Stimulated activated naive CD8-positive, alpha-beta T cell treated with anti-CD3 and anti-CD28 coated beads, Interleukin-15, Interleukin-2, amounts not matched to agents 100 ng/mL and 50 ng/mL, for 24 hours (primary cell): ENCODE results near the gene AJAP1.

Source experiments
- H3K27ac Mint-ChIP-seq: one replicate; pipeline ENCODE4 v1.8.0; 2021; ENCODE audit warnings: mild to moderate bottlenecking, mixed read lengths
- H3K27me3 Mint-ChIP-seq: one replicate; pipeline ENCODE4 v1.8.0; 2021; ENCODE audit warnings: mixed read lengths
- H3K36me3 Mint-ChIP-seq: one replicate; pipeline ENCODE4 v1.8.0; 2021; ENCODE audit warnings: low read depth, mixed read lengths
- H3K4me1 Mint-ChIP-seq: one replicate; pipeline ENCODE4 v1.8.0; 2021; ENCODE audit warnings: low read depth, mixed read lengths
- H3K4me3 Mint-ChIP-seq: one replicate; pipeline ENCODE4 v1.8.0; 2021; ENCODE audit warnings: mild to moderate bottlenecking, mixed read lengths
- H3K9me3 Mint-ChIP-seq: one replicate; pipeline ENCODE4 v1.8.0; 2021; ENCODE audit warnings: mixed read lengths

The AJAP1 gene

DNA sequence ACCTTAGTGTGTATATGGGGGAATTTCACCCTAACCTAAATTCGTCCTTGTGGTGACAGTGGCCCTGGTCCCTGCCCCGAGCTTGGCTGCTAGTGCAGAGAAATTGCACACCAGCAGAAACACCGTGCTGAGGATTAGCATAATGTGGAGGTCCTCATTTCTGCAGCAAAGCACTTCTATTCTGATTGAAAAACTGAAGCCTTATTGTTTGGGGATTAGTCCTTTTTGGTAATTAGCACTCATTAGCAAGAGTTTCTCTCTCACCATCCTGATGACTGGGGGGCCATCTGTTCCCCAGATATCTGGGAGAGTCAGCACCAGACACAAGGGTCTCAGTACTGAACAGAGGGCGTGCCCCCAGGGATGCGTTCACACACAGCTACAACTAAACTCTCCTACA is 55.2 kb downstream of the AJAP1 start:
- Mint-ChIP-seq H3K27me3 (peaks cover 20% of the 10 kb centered on the region), H3K9me3 (no peaks in the 10 kb centered on the region), H3K4me1 (peaks cover 4% of the 10 kb centered on the region), H3K36me3 (no peaks in the 10 kb centered on the region), H3K4me3 (no peak overlapping the region), H3K27ac (no peak overlapping the region)

DNA sequence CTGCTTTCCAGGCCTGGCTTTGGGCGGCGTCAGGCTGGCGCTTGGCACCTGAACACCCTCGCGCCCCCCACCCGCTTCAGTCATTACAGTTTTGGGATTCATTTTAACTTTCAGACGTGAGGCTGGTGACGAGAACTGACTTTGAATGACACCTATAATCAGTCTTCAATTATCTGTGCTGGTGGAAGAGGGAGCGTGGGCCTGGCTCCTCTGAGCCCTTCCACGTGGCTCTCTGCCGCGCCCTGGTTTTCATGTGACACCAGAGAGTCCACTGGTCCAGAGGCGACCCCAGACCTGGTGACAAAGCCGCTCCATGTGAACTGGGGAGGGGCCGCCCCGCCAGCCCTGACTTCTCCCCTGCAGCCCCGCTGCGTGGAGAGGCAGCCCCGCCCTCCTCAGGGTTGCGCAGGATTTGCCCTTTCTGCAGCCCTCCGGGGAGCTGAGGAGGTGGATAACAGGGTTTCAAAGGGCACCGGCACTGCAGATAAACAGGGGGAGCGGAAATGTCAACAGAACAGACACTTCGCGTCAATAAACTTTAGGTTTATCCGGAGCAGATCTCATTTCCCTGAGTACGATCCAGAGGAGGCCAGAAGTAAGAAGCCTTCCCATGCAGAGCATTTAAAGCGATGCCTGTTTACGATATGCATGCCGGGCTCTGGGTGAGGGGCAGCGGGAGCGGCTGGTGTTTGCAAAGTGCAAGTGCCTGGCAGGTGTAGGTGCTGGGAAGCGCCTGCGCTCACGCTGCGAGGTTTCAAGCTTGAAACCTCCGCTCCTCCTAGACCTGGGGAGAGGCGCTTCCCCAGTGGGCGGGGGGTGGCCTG is 56.4 kb downstream of the AJAP1 start:
- Mint-ChIP-seq H3K27ac (no peak overlapping the region), H3K9me3 (no peaks in the 10 kb centered on the region), H3K4me3 (peak overlapping the region; percentile 45), H3K27me3 (peaks cover 20% of the 10 kb centered on the region), H3K36me3 (no peaks in the 10 kb centered on the region), H3K4me1 (peaks cover 4% of the 10 kb centered on the region)

DNA sequence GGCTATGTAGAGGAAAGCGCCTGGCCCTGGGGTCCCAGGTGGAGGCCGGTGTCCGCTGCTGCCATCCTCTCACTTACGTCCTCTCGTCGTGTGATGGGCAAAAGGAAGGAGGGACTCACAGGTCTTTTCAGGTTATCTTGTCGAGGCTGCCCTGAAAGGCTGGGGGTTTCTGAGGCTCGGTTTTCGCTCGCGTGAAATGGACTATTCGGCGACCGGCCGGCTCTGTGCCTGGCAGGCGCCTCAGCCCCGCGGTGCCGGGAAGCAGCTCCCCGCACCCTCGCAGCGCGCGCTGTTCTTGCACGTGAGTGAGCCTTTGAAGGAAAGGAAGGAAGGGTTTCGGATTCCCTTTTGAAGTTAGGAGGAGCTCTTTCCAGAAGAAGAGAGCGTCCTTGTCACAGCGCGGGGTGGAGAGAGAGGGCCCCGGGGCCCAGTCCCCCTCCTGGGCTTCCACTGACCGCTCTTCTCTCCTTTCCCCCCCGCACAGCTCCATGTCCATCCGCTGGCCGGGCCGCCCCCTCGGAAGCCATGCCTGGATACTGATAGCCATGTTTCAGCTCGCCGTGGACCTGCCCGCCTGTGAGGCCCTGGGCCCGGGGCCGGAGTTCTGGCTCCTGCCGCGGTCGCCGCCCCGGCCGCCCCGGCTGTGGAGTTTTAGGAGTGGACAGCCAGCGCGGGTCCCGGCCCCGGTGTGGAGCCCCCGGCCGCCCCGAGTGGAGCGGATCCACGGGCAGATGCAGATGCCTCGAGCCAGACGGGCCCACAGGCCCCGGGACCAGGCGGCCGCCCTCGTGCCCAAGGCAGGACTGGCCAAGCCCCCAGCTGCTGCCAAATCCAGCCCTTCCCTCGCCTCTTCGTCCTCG is 57.2 kb downstream of the AJAP1 start:
- no peak overlapping the region for H3K4me3 Mint-ChIP-seq
- H3K27ac Mint-ChIP-seq: no peak overlapping the region
- peaks cover 4% of the 10 kb centered on the region for H3K4me1 Mint-ChIP-seq
- H3K36me3 Mint-ChIP-seq: no peaks in the 10 kb centered on the region
- H3K9me3 Mint-ChIP-seq: peaks cover 5% of the 10 kb centered on the region
- H3K27me3 Mint-ChIP-seq: peaks cover 20% of the 10 kb centered on the region

DNA sequence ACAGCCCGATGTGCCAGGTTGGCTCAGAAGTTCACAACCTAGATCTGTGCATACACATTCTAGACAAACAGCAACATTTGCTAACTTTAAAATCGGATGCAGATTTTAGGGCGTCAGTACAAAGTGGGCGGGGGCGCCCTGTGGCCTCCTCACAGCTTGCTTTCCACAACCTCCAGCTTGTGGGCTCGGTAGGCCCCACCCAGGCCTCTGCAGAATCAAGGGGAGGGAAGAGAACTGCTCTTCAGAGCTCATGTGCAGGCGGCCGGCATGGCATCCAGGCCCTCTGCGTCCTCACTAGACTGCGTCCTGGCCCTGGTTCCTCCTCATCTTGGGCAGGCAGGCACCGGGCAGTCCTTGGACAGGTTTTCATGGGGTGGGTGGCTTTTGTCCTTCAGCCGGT is 59.3 kb downstream of the AJAP1 start:
- Mint-ChIP-seq H3K4me3 (peak overlapping the region; percentile 7), H3K9me3 (peaks cover 5% of the 10 kb centered on the region), H3K27me3 (peaks cover 13% of the 10 kb centered on the region), H3K4me1 (peaks cover 4% of the 10 kb centered on the region), H3K36me3 (no peaks in the 10 kb centered on the region), H3K27ac (no peak overlapping the region)

DNA sequence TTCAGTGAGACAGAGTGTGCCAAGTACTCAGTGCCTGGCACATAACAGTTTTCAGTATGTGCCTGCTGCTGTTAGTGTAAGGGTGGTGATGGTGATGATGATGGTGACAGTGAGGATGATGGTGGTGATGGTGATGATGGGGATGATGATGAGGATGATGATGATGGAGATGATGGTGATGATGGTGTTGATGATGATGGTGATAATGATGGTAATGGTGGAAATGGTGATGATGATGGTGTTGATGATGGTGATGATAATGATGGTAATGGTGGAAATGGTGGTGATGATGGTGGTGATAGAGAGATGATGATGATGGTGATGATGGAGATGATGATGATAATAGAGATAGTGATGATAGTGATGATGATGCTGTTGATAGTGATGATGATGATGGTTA is 62.0 kb downstream of the AJAP1 start:
- Mint-ChIP-seq H3K4me1 (no peaks in the 10 kb centered on the region), H3K27ac (no peak overlapping the region), H3K36me3 (no peaks in the 10 kb centered on the region), H3K27me3 (no peaks in the 10 kb centered on the region), H3K9me3 (peaks cover 5% of the 10 kb centered on the region), H3K4me3 (no peak overlapping the region)

DNA sequence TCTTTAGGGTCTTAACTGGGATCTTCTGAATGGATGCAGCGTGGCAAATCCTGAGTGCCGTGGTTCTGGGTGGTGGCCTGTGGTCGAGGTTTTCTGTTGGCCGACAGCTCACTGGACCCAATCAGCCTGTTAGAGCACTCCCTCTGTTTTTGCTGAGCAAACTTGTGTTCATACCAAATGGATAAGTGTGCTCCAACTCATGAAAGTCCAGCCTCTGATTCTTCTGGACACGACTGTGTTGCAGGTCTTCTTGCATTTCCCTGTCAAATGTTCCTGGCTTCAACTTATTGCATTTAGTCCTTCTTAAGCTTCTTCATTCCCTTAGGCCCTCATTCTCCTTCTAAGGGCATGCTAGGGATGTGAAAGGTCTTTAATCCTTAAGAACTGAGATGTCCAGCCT is 63.7 kb downstream of the AJAP1 start:
- Mint-ChIP-seq H3K36me3 (no peaks in the 10 kb centered on the region), H3K27me3 (no peaks in the 10 kb centered on the region), H3K4me3 (no peak overlapping the region), H3K9me3 (peaks cover 5% of the 10 kb centered on the region), H3K27ac (no peak overlapping the region), H3K4me1 (no peaks in the 10 kb centered on the region)

DNA sequence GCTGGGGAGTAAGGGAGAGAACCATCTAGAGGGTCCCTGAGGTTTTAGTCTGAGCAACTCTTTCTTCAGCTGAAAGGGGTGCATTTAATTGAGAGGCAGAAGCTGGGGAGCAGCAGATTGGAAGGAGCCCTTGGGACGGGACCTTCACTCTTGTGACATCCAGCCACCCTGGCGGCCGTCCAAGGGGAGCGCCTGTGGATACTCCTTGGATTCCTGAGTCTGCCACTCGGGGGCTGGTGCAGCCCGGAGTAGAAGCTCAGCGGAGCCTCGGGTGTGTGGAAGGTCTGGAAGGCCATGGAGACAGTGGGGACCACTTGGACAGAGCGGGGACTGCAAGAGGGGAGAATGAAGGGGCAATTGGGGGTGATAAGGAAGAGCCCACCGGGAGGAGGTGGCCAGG is 68.7 kb downstream of the AJAP1 start:
- Mint-ChIP-seq H3K36me3 (no peaks in the 10 kb centered on the region), H3K27me3 (no peaks in the 10 kb centered on the region), H3K9me3 (no peaks in the 10 kb centered on the region), H3K27ac (no peak overlapping the region), H3K4me3 (no peak overlapping the region), H3K4me1 (no peaks in the 10 kb centered on the region)

DNA sequence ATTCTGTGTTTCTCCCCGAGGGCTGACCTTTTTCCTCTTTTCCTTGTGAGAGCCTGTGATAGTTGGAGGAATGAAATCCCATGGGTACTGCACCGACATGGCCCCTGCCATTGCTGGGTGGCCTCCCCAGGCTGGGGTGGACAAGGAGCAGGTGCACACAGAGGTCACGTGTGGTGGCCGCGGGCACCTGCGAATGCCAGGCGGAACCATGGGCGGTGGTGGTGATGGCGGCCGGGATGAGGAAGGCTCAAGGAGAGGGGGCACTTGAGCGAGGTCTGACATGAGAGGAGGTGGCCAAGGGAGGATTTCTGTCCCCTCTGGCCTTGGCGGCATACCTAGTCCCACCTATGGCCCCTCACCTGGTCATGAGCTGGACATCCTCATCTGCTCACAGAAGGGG is 69.6 kb downstream of the AJAP1 start:
- no peaks in the 10 kb centered on the region for H3K27me3 Mint-ChIP-seq
- H3K4me1 Mint-ChIP-seq: no peaks in the 10 kb centered on the region
- no peaks in the 10 kb centered on the region for H3K36me3 Mint-ChIP-seq
- no peaks in the 10 kb centered on the region for H3K9me3 Mint-ChIP-seq
- H3K4me3 Mint-ChIP-seq: no peak overlapping the region
- H3K27ac Mint-ChIP-seq: no peak overlapping the region

DNA sequence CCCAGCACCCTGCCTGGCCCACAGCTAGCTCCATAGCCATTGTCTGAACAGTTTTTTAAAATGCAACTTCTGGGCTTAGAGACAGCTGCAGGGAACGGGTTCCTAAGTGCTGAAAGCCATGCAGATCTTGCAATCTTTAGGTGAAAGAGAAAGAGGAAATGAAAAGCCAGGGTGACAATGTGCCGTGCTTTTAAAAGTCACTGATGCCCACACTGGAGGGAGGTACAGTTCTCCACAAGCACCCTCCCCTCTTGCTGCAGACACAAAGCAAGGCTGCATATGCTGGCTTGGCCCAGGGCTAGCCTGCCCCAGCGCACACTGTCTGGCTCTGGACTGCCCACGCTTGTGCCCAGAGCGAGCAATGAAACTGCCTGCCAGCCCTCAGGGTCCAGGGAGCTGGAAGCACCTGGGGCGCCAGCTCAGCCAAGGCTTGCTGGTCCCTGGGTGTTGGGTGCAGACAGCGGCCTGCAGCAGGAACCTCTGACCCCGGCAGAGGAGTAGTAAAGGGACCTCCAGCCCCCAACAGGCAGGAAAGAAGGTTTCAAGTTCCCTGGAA is 70.4 kb downstream of the AJAP1 start:
- no peaks in the 10 kb centered on the region for H3K4me1 Mint-ChIP-seq
- no peaks in the 10 kb centered on the region for H3K9me3 Mint-ChIP-seq
- H3K27me3 Mint-ChIP-seq: no peaks in the 10 kb centered on the region
- no peak overlapping the region for H3K4me3 Mint-ChIP-seq
- no peaks in the 10 kb centered on the region for H3K36me3 Mint-ChIP-seq
- no peak overlapping the region for H3K27ac Mint-ChIP-seq

DNA sequence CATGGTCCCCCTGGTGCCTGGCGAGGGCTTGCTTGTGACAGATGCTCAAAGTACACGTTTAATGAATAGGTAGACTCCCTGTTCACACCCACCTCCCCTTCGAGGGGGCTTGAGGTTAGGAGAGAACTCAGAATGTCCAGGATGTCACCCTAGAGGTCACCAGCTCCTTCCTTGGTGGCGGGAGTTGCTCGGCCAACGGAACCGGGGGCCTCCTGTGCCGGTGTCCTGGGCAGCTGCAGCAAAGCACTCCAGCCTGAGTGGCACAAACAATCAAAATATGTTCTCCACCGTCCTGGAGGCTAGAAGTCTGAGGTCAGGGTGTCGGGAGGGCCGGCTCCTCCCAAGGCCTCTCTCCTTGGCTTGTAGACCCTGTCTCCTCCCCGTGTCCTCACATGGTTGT is 71.0 kb downstream of the AJAP1 start:
- Mint-ChIP-seq H3K9me3 (no peaks in the 10 kb centered on the region), H3K4me3 (no peak overlapping the region), H3K27me3 (no peaks in the 10 kb centered on the region), H3K27ac (no peak overlapping the region), H3K36me3 (no peaks in the 10 kb centered on the region), H3K4me1 (no peaks in the 10 kb centered on the region)

DNA sequence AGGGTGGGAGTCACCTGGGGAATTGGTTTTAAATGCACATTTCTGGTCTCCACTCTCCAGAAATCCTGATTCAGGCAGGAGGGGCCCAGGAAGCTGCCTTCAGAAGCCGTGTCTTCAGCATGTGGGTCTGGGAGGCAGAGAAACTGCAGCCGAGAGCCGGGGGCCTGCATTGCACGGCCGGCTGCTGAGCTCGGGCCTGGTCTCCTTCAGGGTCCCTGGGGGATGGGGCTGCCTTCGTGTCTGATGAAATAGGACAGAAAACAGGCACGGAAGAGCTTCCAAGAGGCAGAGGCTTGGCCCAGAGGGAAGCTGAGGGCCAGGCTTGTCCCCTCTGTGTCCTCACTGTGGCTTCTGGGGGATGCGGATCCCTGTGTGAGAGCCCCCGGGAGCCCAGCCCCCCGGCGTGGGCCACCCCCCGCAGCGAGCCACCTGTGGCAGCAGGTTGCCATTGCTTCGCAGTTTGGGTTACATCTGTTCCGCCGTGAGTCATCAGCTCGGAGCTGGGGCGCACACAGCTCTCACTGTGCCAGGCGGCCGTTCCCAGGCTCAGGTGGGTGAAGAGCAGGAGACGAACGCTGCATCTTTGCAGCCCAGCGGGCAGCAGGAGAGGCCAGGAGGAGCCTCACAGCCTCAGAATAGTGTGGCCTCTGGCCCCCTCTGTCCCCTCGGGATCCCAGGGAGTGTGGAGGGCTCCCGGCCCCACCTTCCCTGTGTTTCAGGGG is 72.4 kb downstream of the AJAP1 start:
- H3K9me3 Mint-ChIP-seq: no peaks in the 10 kb centered on the region
- no peaks in the 10 kb centered on the region for H3K27me3 Mint-ChIP-seq
- H3K4me1 Mint-ChIP-seq: no peaks in the 10 kb centered on the region
- no peak overlapping the region for H3K27ac Mint-ChIP-seq
- H3K36me3 Mint-ChIP-seq: no peaks in the 10 kb centered on the region
- H3K4me3 Mint-ChIP-seq: no peak overlapping the region

DNA sequence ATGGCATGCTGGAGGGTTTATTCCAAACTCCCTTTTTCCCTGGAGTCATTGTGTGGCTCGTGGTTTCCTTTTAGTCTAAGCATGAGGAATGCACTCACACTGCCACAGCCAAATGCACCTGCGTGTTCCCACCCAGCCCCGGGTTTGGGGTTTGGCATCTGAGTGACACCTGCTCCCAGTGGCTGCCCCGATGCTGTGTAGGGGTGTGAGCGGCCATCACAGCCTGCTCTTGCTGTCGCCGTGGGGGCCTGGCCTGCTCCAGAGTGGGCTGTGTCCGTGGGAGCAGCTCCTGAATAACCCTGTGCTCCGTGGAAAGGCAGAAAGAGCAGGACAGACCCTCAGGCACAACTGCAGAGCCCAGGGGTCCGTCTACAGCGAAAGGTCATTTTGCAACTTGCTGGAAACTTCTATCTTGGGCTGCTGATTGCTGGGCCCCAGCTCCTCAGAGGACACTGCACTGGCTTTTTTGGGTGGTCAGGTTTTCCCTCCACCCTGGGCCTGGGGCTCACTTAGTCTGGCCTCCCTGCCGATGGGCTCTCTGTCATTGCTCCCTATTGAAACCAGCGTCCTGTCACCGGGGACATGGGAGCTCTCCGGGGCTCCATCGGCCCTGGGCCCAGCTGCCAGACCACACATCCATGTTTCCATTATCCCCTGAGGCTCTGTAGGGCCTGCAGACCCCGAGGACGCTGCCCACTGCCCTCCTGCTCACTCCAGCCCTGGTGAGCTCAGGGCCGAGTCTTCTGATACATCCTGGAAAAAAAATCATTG is 74.1 kb downstream of the AJAP1 start:
- Mint-ChIP-seq H3K4me1 (no peaks in the 10 kb centered on the region), H3K27me3 (no peaks in the 10 kb centered on the region), H3K27ac (no peak overlapping the region), H3K9me3 (no peaks in the 10 kb centered on the region), H3K4me3 (no peak overlapping the region), H3K36me3 (no peaks in the 10 kb centered on the region)

DNA sequence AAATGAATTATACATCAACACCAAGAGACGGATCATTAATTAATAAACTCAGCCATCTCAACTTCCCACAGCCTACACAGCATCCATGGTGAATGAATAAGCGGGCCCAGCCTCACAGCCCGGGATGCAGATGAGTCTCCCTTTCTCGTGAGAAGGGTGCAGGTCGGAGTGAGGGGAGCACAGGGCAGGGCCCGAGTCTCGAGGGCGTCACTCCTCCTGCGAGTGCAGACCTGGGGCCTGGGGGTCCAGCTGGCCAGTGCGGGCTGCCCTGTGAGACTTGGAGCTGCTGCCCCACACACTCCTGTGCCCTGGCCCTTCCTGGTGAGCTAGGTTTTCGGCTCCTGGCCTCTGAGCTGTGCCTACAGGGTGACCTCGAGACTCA is 74.7 kb downstream of the AJAP1 start:
- Mint-ChIP-seq H3K9me3 (no peaks in the 10 kb centered on the region), H3K27ac (no peak overlapping the region), H3K4me1 (no peaks in the 10 kb centered on the region), H3K4me3 (no peak overlapping the region), H3K36me3 (no peaks in the 10 kb centered on the region), H3K27me3 (no peaks in the 10 kb centered on the region)

DNA sequence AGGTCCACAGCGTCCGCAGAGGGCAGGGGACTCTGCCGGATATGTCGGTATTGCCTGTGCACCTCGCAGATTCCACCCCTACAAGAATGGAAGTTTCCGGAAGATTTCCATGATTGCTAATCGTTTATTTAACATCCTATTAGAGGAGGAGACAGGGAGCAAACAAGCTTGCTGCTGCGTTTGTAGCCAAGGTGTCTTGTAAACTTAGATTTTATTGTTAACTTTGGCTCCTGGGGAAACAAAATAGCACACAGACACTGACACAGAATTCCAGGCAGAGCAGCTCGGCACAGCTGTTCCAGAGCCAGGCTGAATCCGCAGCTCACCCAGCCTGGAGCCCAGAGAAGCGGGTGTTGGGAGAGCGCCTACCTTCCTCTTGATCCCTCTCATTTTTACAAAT is 75.7 kb downstream of the AJAP1 start:
- Mint-ChIP-seq H3K27me3 (no peaks in the 10 kb centered on the region), H3K4me1 (no peaks in the 10 kb centered on the region), H3K9me3 (no peaks in the 10 kb centered on the region), H3K27ac (no peak overlapping the region), H3K4me3 (no peak overlapping the region), H3K36me3 (no peaks in the 10 kb centered on the region)
